IMR-90 (cell line): ENCODE results near the gene ENDOV. TPM values are rescaled to one million over a fixed set of nuclear protein-coding genes. Genes with fewer than 3 reads are reported as not detected.

Source experiments
- ATAC-seq: fragments of 200-7000 bp; cut with Tn5 transposase; 2 replicates; pipeline ENCODE4 v1.9.1; 2020; ENCODE audit warnings: low read depth, mild to moderate bottlenecking, moderate library complexity
- BruUV-seq: library from RNA; stranded (reverse); fragments of 400-500 nt; replicated peaks from 2 replicates; lab custom pipeline; 2021; lab: Mats Ljungman, UMichigan
- CTCF ChIA-PET: fragments of 300-600 bp; formaldehyde crosslinking; extraction: SDS; loops from one replicate; lab custom pipeline; 2021; ENCODE audit warnings: antibody characterized with exemption; lab: Yijun Ruan, JAX
- POLR2A ChIA-PET: fragments of 300-600 bp; sonication (Branson Sonifier 250); formaldehyde crosslinking; loops from one replicate; lab custom pipeline; 2022; ENCODE audit warnings: antibody characterized with exemption; ENCODE audit not compliant: unreplicated experiment; lab: Charles Lee
- DNase-seq: peaks from one replicate; pipeline ENCODE4 v3.0.0; 2013
- H2AFZ ChIP-seq: replicated peaks from 2 replicates; pipeline ENCODE3; 2013; ENCODE audit warnings: low read length, mild to moderate bottlenecking; ENCODE audit not compliant: poor library complexity
- H2AK5ac ChIP-seq: 2 replicates; pipeline ENCODE4 v1.6.1; 2013; ENCODE audit warnings: low read depth, low read length, inconsistent platforms
- H2AK9ac ChIP-seq: replicated peaks from 2 replicates; pipeline ENCODE3; 2013; ENCODE audit warnings: mild to moderate bottlenecking, low read depth, low read length, moderate library complexity; ENCODE audit not compliant: poor library complexity
- H2BK120ac ChIP-seq: 2 replicates; pipeline ENCODE4 v1.6.1; 2013; ENCODE audit warnings: low read depth, low read length, inconsistent platforms
- H2BK15ac ChIP-seq: 3 replicates; pipeline ENCODE4 v1.6.1; 2013; ENCODE audit warnings: low read depth, low read length, inconsistent platforms
- H2BK20ac ChIP-seq: 2 replicates; pipeline ENCODE4 v1.6.1; 2013; ENCODE audit warnings: low read depth, mild to moderate bottlenecking, inconsistent platforms, low read length, moderate library complexity
- H2BK5ac ChIP-seq: 2 replicates; pipeline ENCODE4 v1.6.1; 2013; ENCODE audit warnings: mild to moderate bottlenecking, low read depth, low read length, inconsistent platforms; ENCODE audit not compliant: poor library complexity, severe bottlenecking
- H3K14ac ChIP-seq: replicated peaks from 2 replicates; pipeline ENCODE4 v1.6.1; 2013; ENCODE audit warnings: low read depth, low read length, inconsistent platforms
- H3K18ac ChIP-seq: 2 replicates; pipeline ENCODE4 v1.6.1; 2013; ENCODE audit warnings: low read depth, low read length, control low read depth
- H3K23ac ChIP-seq: 2 replicates; pipeline ENCODE4 v1.6.1; 2013; ENCODE audit warnings: low read depth, low read length, inconsistent platforms
- H3K27ac ChIP-seq: 2 replicates; pipeline ENCODE4 v1.5.1; 2013; ENCODE audit warnings: mild to moderate bottlenecking, control low read depth, low read length; ENCODE audit not compliant: insufficient read depth
- H3K27me3 ChIP-seq: 2 replicates; pipeline ENCODE4 v1.6.1; 2013; ENCODE audit warnings: low read length; ENCODE audit not compliant: control insufficient read depth, insufficient read depth
- H3K36me3 ChIP-seq: 2 replicates; pipeline ENCODE4 v1.6.1; 2013; ENCODE audit warnings: low read length, mixed read lengths; ENCODE audit not compliant: control insufficient read depth, insufficient read depth
- H3K4ac ChIP-seq: 2 replicates; pipeline ENCODE4 v1.6.1; 2013; ENCODE audit warnings: low read depth, low read length, inconsistent platforms
- H3K4me1 ChIP-seq: 2 replicates; pipeline ENCODE4 v1.6.1; 2013; ENCODE audit warnings: low read length, mixed read lengths; ENCODE audit not compliant: control insufficient read depth, insufficient read depth
- H3K4me2 ChIP-seq: 2 replicates; pipeline ENCODE4 v1.6.1; 2013; ENCODE audit warnings: low read depth, mild to moderate bottlenecking, control low read depth, low read length, moderate library complexity
- H3K4me3 ChIP-seq: 2 replicates; pipeline ENCODE4 v1.5.1; 2013; ENCODE audit warnings: low read depth, mild to moderate bottlenecking, control low read depth, low read length, moderate library complexity; ENCODE audit not compliant: insufficient read depth
- H3K56ac ChIP-seq: 2 replicates; pipeline ENCODE4 v1.6.1; 2013; ENCODE audit warnings: low read length, inconsistent platforms; ENCODE audit not compliant: insufficient read depth; ENCODE audit errors: extremely low read depth
- H3K79me1 ChIP-seq, 2 experiments: 2 replicates each; pipeline ENCODE4 v1.6.1; 2013; ENCODE audit warnings: low read length in 2 of 2, inconsistent platforms in 1 of 2, low read depth in 1 of 2
- H3K9ac ChIP-seq: 2 replicates; pipeline ENCODE4 v1.6.1; 2013; ENCODE audit warnings: low read depth, low read length, control low read depth
- H3K9me1 ChIP-seq: 2 replicates; pipeline ENCODE4 v1.6.1; 2013; ENCODE audit warnings: low read length, inconsistent platforms; ENCODE audit not compliant: insufficient read depth
- H3K9me3 ChIP-seq: 2 replicates; pipeline ENCODE4 v1.6.1; 2013; ENCODE audit warnings: low read length; ENCODE audit not compliant: control insufficient read depth, insufficient read depth
- H4K20me1 ChIP-seq: 2 replicates; pipeline ENCODE4 v1.6.1; 2013; ENCODE audit warnings: low read length, inconsistent platforms; ENCODE audit not compliant: insufficient read depth
- H4K5ac ChIP-seq: 2 replicates; pipeline ENCODE4 v1.6.1; 2013; ENCODE audit warnings: mild to moderate bottlenecking, low read depth, low read length, control low read depth
- H4K8ac ChIP-seq, 2 experiments: 2 replicates each; pipeline ENCODE4 v1.6.1; 2013; ENCODE audit warnings: low read depth in 2 of 2, low read length in 2 of 2, control low read depth in 1 of 2, inconsistent platforms in 1 of 2
- H4K91ac ChIP-seq: 2 replicates; pipeline ENCODE4 v1.6.1; 2013; ENCODE audit warnings: low read depth, low read length, inconsistent platforms; ENCODE audit not compliant: insufficient read depth
- BHLHE40 ChIP-seq: fragments of 150-350 bp; IDR thresholded peaks from 2 replicates; pipeline ENCODE4 v1.6.1; 2016; ENCODE audit warnings: mild to moderate bottlenecking, low read depth, low read length
- CEBPB ChIP-seq: IDR thresholded peaks from 2 replicates; pipeline ENCODE4 v1.6.1; 2012; ENCODE audit warnings: low read depth, low read length, improper control_type of control experiment
- CHD1 ChIP-seq: IDR thresholded peaks from 2 replicates; pipeline ENCODE4 v1.6.1; 2012; ENCODE audit warnings: low read depth, low read length, improper control_type of control experiment
- ELK1 ChIP-seq: fragments of 150-350 bp; IDR thresholded peaks from 2 replicates; pipeline ENCODE4 v1.6.1; 2016; ENCODE audit warnings: low read depth, mild to moderate bottlenecking, low read length, moderate library complexity, borderline replicate concordance
- FOS ChIP-seq: fragments of 150-350 bp; IDR thresholded peaks from 2 replicates; pipeline ENCODE4 v1.6.1; 2016; ENCODE audit warnings: low read depth, low read length
- MAFK ChIP-seq: IDR thresholded peaks from 2 replicates; pipeline ENCODE4 v1.6.1; 2012; ENCODE audit warnings: low read depth, low read length, improper control_type of control experiment
- MAZ ChIP-seq: IDR thresholded peaks from 2 replicates; pipeline ENCODE4 v1.6.1; 2012; ENCODE audit warnings: low read depth, mild to moderate bottlenecking, low read length, improper control_type of control experiment, moderate library complexity, borderline replicate concordance
- MXI1 ChIP-seq: IDR thresholded peaks from 2 replicates; pipeline ENCODE4 v1.6.1; 2012; ENCODE audit warnings: low read depth, mild to moderate bottlenecking, low read length, moderate library complexity, borderline replicate concordance
- NFE2L2 ChIP-seq: fragments of 150-350 bp; IDR thresholded peaks from 2 replicates; pipeline ENCODE4 v1.6.1; 2016; ENCODE audit warnings: low read depth, mild to moderate bottlenecking, low read length
- POLR2A ChIP-seq: IDR thresholded peaks from 2 replicates; pipeline ENCODE4 v1.6.1; 2012; ENCODE audit warnings: mild to moderate bottlenecking, low read depth, low read length
- RAD21 ChIP-seq: IDR thresholded peaks from 2 replicates; pipeline ENCODE4 v1.6.1; 2012; ENCODE audit warnings: low read length, improper control_type of control experiment
- RCOR1 ChIP-seq: IDR thresholded peaks from 2 replicates; pipeline ENCODE4 v1.6.1; 2012; ENCODE audit warnings: mild to moderate bottlenecking, low read length, improper control_type of control experiment; ENCODE audit not compliant: insufficient replicate concordance
- RFX5 ChIP-seq: IDR thresholded peaks from 2 replicates; pipeline ENCODE4 v1.8.0; 2012; ENCODE audit warnings: low read depth, mild to moderate bottlenecking, low read length, moderate library complexity
- SMC3 ChIP-seq: fragments of 150-350 bp; IDR thresholded peaks from 2 replicates; pipeline ENCODE4 v1.6.1; 2016; ENCODE audit warnings: low read depth, mild to moderate bottlenecking, antibody characterized with exemption, low read length, moderate library complexity
- USF2 ChIP-seq: fragments of 150-350 bp; IDR thresholded peaks from 2 replicates; pipeline ENCODE4 v1.6.1; 2017; ENCODE audit warnings: mild to moderate bottlenecking, antibody characterized with exemption, low read length, low read depth
- WGBS, 2 experiments: methylation state at CpG; one replicate each; pipeline versions ENCODE4 v1.1.5 to v1.1.7; 2013; ENCODE audit warnings: missing lambda C conversion rate in 2 of 2; ENCODE audit not compliant: insufficient read length in 1 of 2; ENCODE audit errors: extremely low coverage in 2 of 2; 5-methylcytosine and 5-hydroxymethylcytosine counted together
- dilution Hi-C: fragments of 300-500 bp; cut with HindIII; formaldehyde crosslinking; loops from one replicate; pipeline ENCODE4 v1.14.3; 2018; ENCODE audit warnings: low sequenced_read_pairs; ENCODE audit not compliant: unreplicated experiment
- in situ Hi-C: fragments of 300-500 bp; cut with MboI; formaldehyde crosslinking; loops from 3 replicates; pipeline ENCODE4 v1.14.3; 2019; ENCODE audit warnings: low sequenced_read_pairs, inconsistent platforms, mixed read lengths
- intact Hi-C: fragments of 100-400 bp; cut with micrococcal nuclease; formaldehyde crosslinking; loops from 2 replicates; pipeline ENCODE4 v1.10.0; 2022
- polyA plus RNA-seq, 3 experiments: library from polyadenylated mRNA; depleted of rRNA; stranded (reverse); fragments of >200 nt; gene quantifications; 2 replicates each; pipeline ENCODE4 v1.2.3, GENCODE V29; 2012; ENCODE audit warnings: low replicate concordance in 1 of 3
- total RNA-seq: library from RNA; depleted of rRNA; stranded (reverse); fragments of >200 nt; gene quantifications from 2 replicates; pipeline ENCODE4 v1.2.3, GENCODE V29; 2012
- TF ChIP-seq, protein P1 (sequence below): conservative IDR thresholded peaks from 2 replicates; pipeline ENCODE4 v1.5.1; 2012; ENCODE audit warnings: mild to moderate bottlenecking, low read depth, low read length, improper control_type of control experiment

ENDOV gene
- total and polyA plus RNA-seq, 2 of the 4 experiments (the other 2 are of a cell fraction) = 15.1 to 30.3 TPM

DNA sequence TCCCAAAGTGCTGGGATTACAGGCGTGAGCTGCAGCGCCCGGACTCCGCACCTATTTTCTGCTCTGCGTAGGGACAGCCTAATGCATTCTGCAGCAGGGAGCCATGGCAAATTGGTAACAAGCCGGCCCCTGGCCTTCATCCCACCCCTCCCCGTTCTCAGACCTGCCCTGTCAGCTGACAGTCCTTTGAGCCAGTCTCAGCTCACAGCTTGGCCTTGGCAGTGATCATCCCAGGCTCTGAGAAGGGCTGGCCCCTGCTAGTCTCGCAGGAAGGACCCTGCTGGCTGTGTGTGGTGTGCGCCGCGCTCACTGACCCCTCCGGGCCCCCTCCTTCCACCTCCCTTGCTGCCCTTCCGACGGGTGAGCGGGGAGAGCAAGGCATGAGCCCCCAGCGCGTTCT, 71.7 kb downstream of the ENDOV start:
- Histone ChIP-seq H3K4me2 (no peak overlapping the region), H2AK5ac (no peak overlapping the region), H3K27me3 (peaks cover 55% of the 10 kb centered on the region), H3K36me3 (no peaks in the 10 kb centered on the region), H4K5ac (no peak overlapping the region), H2BK120ac (no peak overlapping the region), H2BK15ac (no peak overlapping the region), H2AFZ (peak overlapping the region; percentile 43), H3K4ac (no peak overlapping the region), H3K9ac (no peak overlapping the region), H3K23ac (no peak overlapping the region), H4K20me1 (peaks cover 4% of the 10 kb centered on the region; the same call in 1 of the 2 replicates), H3K18ac (no peak overlapping the region), H3K4me3 (no peak overlapping the region), H3K56ac (no peak overlapping the region), H2BK5ac (no peak overlapping the region), H2AK9ac (no peak overlapping the region), H3K9me3 (peaks cover 7% of the 10 kb centered on the region; the same call in 1 of the 2 replicates), H4K91ac (no peak overlapping the region), H4K8ac (no peak overlapping the region), H2BK20ac (no peak overlapping the region), H3K4me1 (no peaks in the 10 kb centered on the region; the same call in 1 of the 2 replicates), H3K27ac (no peak overlapping the region), H3K14ac (no peak overlapping the region), H3K9me1 (peaks cover 3% of the 10 kb centered on the region; the same call in 1 of the 2 replicates), H3K79me1 (no peaks in the 10 kb centered on the region)
- in situ Hi-C loops = no loop called here
- WGBS, 2 experiments = no CpG with 5 or more reads among the region's 17 CpGs
- no TSS peak for BruUV-seq
- ATAC-seq (no peak), DNase-seq (no peak)
- TF ChIP-seq POLR2A (no peak), CEBPB (no peak), BHLHE40 (no peak), CHD1 (no peak), MAZ (no peak), RCOR1 (no peak), FOS (no peak), MXI1 (no peak), MAFK (no peak), NFE2L2 (no peak), SMC3 (no peak), RFX5 (no peak), RAD21 (no peak), USF2 (no peak), ELK1 (no peak)
- TF ChIP-seq, protein P1, sequence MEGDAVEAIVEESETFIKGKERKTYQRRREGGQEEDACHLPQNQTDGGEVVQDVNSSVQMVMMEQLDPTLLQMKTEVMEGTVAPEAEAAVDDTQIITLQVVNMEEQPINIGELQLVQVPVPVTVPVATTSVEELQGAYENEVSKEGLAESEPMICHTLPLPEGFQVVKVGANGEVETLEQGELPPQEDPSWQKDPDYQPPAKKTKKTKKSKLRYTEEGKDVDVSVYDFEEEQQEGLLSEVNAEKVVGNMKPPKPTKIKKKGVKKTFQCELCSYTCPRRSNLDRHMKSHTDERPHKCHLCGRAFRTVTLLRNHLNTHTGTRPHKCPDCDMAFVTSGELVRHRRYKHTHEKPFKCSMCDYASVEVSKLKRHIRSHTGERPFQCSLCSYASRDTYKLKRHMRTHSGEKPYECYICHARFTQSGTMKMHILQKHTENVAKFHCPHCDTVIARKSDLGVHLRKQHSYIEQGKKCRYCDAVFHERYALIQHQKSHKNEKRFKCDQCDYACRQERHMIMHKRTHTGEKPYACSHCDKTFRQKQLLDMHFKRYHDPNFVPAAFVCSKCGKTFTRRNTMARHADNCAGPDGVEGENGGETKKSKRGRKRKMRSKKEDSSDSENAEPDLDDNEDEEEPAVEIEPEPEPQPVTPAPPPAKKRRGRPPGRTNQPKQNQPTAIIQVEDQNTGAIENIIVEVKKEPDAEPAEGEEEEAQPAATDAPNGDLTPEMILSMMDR = no peak
- intact Hi-C loops = no loop called here
- dilution Hi-C loops = no loop called here
- POLR2A ChIA-PET = no interaction called here
- CTCF ChIA-PET = no interaction called here
